IPS-NIHi11 (cell line): Measurements from ENCODE around the gene MOV10L1.
"Not testable (repeated sequence)": the region's sequence is repeated elsewhere in the genome, so short reads cannot be mapped to it uniquely, and the experiment has no call there.

ENCODE experiments used
- DNase-seq: peaks from one replicate; pipeline ENCODE4 v3.0.0; 2012; ENCODE audit warnings: mixed read lengths, low spot score

MOV10L1 gene

DNA sequence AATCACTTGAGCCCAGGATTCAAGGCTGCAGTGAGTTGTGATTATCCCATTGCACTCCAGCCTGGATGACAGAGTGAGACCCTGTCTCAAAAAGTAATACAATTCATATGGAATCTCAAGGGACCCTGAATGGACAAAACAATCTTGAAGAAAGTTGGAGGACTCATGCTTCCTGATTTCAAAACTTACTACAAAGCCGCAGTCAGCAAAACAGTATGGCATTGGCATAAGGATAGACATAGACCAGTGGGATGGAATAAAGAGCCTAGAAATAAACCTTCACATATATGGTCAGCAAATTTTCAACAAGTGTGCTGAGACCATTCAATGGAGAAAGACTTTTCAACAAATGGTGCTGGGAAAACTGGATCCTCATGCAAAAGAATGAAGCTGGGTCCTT lies 113.5 kb downstream of the MOV10L1 start:
- DNase-seq, result no peak

- no peak for DNase-seq
These were observed 114.8 kb downstream of the MOV10L1 start for GRCh38 chr22:50204571-50204970.

GRCh38 chr22:50204998-50205397 lies 115.2 kb downstream of the MOV10L1 start:
- not testable (repeated sequence) for DNase-seq

- no peak for DNase-seq
These were observed 116.2 kb downstream of the MOV10L1 start for GRCh38 chr22:50205781-50206569.

DNA sequence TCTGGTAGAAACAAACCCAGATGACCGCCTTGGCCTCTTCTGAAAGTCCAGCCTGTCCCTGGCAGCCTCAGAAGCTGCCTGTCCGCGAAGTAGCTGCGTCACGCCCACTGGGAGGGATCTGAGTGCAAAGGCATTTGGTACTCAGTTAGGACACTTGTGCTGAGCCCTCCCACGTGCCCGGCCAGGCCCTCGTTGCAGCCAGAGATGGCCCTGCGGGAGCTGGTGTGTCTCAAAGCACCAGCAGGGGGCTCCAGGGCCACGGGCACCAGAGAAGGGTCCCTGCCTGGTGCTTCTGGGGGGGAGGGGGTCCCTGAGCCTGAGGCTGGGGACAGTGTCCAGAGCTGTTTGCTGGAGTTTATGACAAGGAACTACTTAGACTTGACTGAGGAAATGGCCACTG lies 116.8 kb downstream of the MOV10L1 start:
- DNase-seq, result peak; percentile 87

DNA sequence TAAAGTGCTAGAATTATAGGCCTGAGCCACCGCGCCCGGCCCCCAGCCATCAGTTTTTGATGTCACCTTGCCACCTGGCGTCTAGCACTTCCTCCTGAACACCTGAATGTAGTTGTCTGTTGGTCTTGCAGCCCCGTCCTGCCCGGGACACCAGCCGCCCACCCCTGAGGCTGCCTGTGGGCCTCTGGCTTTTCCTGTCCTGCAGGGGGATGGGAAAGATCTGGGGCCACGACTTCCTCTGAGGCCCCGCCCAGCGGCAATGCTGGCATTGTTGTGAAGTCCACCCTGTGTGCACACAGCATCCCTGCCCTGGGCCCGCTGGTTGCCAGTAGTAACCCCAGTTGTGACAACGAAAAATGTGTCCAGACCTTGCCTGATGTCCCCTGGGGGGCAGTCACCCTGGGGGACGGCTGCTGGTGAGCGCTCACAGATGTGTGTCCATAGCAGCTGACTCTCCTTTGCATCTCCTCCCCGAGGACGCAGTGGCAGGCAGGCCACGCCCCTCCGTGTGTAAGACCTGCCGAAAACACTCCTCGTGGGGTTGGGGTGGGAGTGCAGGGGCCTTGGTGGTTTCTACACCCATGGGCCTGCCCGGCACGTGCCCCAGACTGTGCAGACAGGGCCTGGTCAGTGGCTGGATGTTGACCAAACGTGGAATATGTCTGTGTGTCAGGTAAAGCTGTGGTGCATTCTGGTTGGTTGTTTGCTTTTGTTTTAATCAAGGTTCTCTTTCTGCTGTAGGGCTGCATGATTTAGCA lies 117.8 kb downstream of the MOV10L1 start:
- no peak for DNase-seq

DNA sequence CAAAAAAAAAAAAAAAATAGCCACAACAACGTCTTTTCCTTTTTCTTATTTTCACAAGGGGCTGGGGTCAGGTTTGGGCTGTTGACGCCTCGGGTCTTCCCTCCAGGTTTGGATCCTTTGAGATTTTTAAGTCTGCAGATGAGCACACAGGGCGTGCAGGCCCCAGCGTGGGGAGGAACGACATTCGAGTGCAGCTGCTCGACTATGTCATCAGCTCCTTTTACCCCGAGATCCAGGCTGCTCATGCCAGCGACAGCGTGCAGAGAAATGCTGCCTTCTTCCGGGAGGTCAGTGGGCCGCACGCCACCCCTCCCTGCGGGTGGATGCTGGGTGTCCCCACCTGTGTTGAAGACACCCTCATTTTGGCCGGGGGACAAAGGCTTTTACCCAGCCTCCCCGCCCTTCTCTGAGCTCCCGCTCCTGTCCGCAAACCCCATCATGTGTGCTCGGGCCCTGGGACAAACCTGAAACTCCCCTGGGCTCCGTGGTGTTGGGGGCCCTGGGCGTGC lies 118.7 kb downstream of the MOV10L1 start:
- no peak for DNase-seq

DNA sequence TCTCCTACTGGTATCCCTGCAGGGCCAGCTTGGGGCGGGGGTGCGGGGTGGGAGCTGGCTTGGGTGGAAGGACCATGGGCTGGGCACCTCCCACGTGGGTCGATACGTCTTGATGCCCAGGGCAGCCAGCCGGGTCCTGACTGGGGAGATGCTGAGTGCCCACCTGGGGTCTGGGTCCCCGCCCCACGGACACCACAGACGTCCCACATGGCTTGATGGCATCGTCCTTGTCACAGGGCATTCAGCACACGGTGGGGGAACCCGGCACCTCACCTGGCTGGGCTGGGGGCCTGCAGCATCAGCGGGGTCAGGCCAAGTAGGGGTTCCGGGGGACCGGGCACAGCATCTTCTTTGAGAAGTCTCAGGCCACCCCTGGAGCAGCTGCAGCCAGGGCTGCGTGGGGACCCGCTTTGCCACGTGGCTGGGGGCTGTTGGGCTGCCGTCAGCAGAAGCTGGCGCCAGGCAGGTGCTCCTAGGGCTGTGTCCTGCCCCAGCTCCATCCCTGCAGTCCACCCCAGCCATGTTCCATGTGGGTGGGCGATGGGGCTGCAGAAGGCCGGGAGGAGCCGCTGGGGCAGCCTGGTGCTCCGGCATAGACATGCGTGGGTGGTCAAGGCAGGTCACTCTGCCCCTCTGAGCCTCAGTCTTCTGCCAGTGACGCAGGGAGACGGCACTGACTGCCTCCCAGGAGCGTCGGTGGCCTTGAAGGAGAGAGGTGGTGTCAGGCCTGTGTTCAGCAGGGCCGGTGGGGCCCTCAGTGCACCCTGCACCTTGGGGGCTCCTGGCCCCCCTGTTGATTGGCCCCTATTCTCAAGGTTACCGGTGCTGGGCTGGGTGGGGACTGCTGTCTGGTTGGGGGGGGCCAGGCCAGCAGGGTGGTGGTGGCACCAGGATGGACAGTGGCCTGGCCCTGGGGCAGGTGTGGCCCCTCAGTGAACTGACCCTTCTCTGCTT lies 119.4 kb downstream of the MOV10L1 start:
- DNase-seq, result no peak

- DNase-seq, result peak; percentile 82
These were observed 120.1 kb downstream of the MOV10L1 start for GRCh38 chr22:50209893-50210292.

- no peak for DNase-seq
These were observed 120.8 kb downstream of the MOV10L1 start for GRCh38 chr22:50210378-50211139.

DNA sequence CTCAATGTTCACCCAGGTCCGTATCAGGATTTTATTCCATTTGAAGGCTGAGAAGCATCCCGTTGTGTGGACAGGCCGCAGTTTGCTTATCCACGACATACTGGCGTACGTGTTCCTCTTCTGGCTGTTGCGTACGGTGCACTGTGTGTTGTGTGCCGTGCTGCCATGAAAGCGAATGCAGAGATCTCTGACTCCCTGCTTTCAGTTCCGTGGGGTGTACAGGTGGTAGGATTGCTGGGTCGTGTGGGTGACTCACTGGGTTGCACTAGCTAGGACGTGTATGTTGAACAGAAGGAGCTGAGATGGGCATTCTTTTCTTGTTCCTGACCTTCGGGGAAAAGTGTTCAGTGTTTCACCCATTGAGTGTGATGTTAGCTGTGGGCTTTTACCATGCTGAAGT lies 121.3 kb downstream of the MOV10L1 start:
- no peak for DNase-seq
